OCI-LY7 (cell line): ENCODE data around the gene ANKRD2.
"Not testable (repeated sequence)": the region's sequence is repeated elsewhere in the genome, so short reads cannot be mapped to it uniquely, and the experiment has no call there.

Experiments used
- EZH2phosphoT487 ChIP-seq: fragments of 200-600 bp; sonication (generic); IDR thresholded peaks from 2 replicates; pipeline ENCODE4 v1.6.1; 2018; ENCODE audit warnings: low read depth, borderline replicate concordance, mild to moderate bottlenecking, mixed run types, antibody characterized with exemption, low read length, moderate library complexity, mixed read lengths
- TF ChIP-seq, protein P1 (sequence below): fragments of 200-600 bp; sonication (generic); conservative IDR thresholded peaks from 2 replicates; pipeline ENCODE4 v1.5.1; 2014; ENCODE audit warnings: mild to moderate bottlenecking, antibody characterized with exemption, low read length, moderate library complexity, mixed read lengths

DNA sequence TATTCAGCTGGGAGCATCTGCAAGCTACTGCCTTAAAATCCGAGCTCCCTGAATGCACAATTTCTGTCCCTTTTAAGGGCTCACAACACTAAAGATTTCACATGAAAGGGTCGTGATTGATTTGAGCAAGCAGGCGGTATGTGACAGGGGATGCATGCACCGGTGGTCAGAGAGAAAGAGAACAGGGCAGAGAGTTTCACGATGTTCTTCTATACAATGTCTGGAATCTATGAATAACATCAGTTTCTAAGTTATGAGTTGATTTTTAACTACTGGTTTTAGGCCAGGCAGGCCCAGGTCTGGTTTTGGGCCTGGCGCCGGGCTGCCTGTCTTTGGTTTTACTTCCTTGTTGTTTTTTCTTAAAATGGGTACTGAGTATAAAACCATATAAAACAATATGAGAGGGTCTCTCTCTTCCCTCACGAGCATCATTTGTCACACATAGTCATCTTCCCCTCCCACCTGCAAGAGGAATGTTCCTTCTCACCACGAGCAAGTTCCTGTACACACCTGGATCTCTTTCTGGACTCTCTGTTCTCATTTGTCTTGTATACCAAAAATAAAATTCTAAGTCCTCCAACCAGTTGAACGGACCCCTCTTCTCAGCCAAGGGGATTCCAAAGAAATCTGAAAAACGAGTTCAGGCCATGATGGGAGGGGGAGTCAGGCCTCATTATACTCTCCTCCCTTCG is 11.0 kb upstream of the ANKRD2 start:
- TF ChIP-seq, protein P1, sequence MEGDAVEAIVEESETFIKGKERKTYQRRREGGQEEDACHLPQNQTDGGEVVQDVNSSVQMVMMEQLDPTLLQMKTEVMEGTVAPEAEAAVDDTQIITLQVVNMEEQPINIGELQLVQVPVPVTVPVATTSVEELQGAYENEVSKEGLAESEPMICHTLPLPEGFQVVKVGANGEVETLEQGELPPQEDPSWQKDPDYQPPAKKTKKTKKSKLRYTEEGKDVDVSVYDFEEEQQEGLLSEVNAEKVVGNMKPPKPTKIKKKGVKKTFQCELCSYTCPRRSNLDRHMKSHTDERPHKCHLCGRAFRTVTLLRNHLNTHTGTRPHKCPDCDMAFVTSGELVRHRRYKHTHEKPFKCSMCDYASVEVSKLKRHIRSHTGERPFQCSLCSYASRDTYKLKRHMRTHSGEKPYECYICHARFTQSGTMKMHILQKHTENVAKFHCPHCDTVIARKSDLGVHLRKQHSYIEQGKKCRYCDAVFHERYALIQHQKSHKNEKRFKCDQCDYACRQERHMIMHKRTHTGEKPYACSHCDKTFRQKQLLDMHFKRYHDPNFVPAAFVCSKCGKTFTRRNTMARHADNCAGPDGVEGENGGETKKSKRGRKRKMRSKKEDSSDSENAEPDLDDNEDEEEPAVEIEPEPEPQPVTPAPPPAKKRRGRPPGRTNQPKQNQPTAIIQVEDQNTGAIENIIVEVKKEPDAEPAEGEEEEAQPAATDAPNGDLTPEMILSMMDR, result not testable (repeated sequence)
- TF ChIP-seq EZH2phosphoT487, result not testable (repeated sequence)
